OCI-LY7 (cell line): ENCODE data around the gene RUNX1.

Experiments used
- CTCF ChIP-seq: fragments of 200-600 bp; sonication (generic); conservative IDR thresholded peaks from 2 replicates; pipeline ENCODE4 v1.5.1; 2014; ENCODE audit warnings: mild to moderate bottlenecking, antibody characterized with exemption, low read length, moderate library complexity, mixed read lengths
- EZH2phosphoT487 ChIP-seq: fragments of 200-600 bp; sonication (generic); IDR thresholded peaks from 2 replicates; pipeline ENCODE4 v1.6.1; 2018; ENCODE audit warnings: low read depth, borderline replicate concordance, mild to moderate bottlenecking, mixed run types, antibody characterized with exemption, low read length, moderate library complexity, mixed read lengths

GRCh38 chr21:34945288-34945687 lies 103.8 kb downstream of the RUNX1 start:
- TF ChIP-seq CTCF, result no peak
- TF ChIP-seq EZH2phosphoT487, result no peak
